Sigmoid colon (tissue), 4 donors: Measurements from ENCODE around the gene CXCL5.
"Not testable (repeated sequence)": the region's sequence is repeated elsewhere in the genome, so short reads cannot be mapped to it uniquely, and the experiment has no call there.

Experiments
- CTCF ChIP-seq, 4 experiments: fragments of 450-650 bp in 3 of 4; fragments of 200-600 bp in 1 of 4; IDR thresholded peaks; one replicate each; pipeline ENCODE4 v1.5.1; 2016 to 2019; ENCODE audit warnings: antibody characterized with exemption in 4 of 4, mild to moderate bottlenecking in 3 of 4, moderate library complexity in 2 of 4
- POLR2A ChIP-seq, 2 donors: fragments of 450-650 bp; IDR thresholded peaks; one replicate each; pipeline ENCODE4 v1.6.1; 2016; ENCODE audit warnings: antibody characterized with exemption in 2 of 2, mild to moderate bottlenecking in 2 of 2, moderate library complexity in 2 of 2
- POLR2AphosphoS5 ChIP-seq, 4 donors: sonication (generic); formaldehyde crosslinking; IDR thresholded peaks; one replicate each; pipeline ENCODE4 v1.6.1; 2017; ENCODE audit warnings: antibody characterized with exemption in 4 of 4

DNA sequence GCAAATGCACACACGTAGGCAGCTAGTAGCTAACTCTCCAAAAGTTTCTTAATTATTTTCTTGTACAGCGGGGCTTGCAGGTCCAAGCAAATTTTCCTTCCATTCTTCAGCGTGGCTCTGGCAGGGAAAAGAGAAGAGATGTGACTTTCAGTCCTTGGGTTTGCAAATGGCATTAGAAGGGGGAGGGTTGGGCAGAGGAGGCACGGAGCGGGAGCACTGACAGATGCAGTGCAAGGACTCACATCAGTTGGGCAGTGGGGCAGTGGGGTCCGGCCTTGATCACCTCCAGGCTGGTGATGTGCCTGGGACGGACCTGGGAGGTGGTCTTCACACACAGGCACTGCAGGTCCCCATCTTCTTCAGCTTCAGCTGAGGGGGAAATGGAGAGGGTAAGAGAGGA is 17.3 kb downstream of the CXCL5 start:
- not testable (repeated sequence) for TF ChIP-seq CTCF, POLR2A, POLR2AphosphoS5 (IDR thresholded peaks at IDR 0.05)
